Measurements from ENCODE around the gene C19orf38. TPM values are rescaled to one million over a fixed set of nuclear protein-coding genes. Genes with fewer than 3 reads are reported as not detected.
A peak's percentile ranks its signal among the peaks of the same experiment; 100 is the strongest.

Gene C19orf38
- total RNA-seq, 4 donors from 2014 or later, result 0.42 to 0.91 TPM; not detected in 2

- WGBS, 2 donors, result 33 to 38% methylated on average over 13 of the region's 13 CpGs
- intact Hi-C loops (cut with DNase I; ENCODE audit: low total_unique reads), result no loop called here
- no peak for DNase-seq (ENCODE audit: low spot score in 2 of 2)
- H3K4me3 ChIP-seq (ENCODE audit: low read depth, poor library complexity, severe bottlenecking), result no peak overlapping the region
- TF ChIP-seq POLR2A (IDR thresholded peaks at IDR 0.05) (no peak), CTCF (IDR thresholded peaks at IDR 0.05) (no peak)
These were observed 40.2 kb downstream of the C19orf38 start for GRCh38 chr19:10888421-10888866.

DNA sequence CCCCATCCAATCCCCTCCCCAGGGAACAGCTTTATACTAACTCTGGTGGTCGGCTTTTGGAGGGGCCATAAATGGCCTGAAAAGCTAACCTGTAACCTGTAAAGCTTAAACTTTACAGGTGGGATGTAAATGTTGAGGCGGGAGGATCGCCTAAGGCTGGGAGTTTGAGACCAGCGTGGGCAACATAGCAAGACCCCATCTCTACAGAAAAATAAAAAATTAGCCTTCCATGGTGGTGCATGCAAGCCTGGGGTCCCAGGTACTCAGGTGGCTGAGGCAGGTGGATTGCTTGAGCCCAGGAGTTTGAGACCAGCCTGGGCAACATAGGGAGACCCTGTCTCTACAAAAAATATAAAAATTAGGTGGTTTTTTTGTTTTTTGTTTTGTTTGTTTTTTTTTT, 41.7 kb downstream of the C19orf38 start:
- WGBS, 2 donors, result 94 to 98% methylated on average over 4 of the region's 4 CpGs
- no peak for TF ChIP-seq POLR2A (IDR thresholded peaks at IDR 0.05)
- DNase-seq (ENCODE audit: low spot score in 2 of 2), result no peak
- no peak overlapping the region for H3K4me3 ChIP-seq (ENCODE audit: low read depth, poor library complexity, severe bottlenecking)
- intact Hi-C loops (cut with DNase I; ENCODE audit: low total_unique reads), result no loop called here

- no peak for TF ChIP-seq CTCF (IDR thresholded peaks at IDR 0.05)
- TF ChIP-seq POLR2A (IDR thresholded peaks at IDR 0.05), result no peak
- intact Hi-C loops (cut with DNase I; ENCODE audit: low total_unique reads), result no loop called here
- H3K4me3 ChIP-seq (ENCODE audit: low read depth, poor library complexity, severe bottlenecking), result no peak overlapping the region
- WGBS, 2 donors, result 44 to 46% methylated on average over 21 of the region's 21 CpGs
- peak in 1 of 2 donors; percentile 27 for DNase-seq (ENCODE audit: low spot score in 2 of 2)
These were observed 43.3 kb downstream of the C19orf38 start for GRCh38 chr19:10891405-10892086.

DNA sequence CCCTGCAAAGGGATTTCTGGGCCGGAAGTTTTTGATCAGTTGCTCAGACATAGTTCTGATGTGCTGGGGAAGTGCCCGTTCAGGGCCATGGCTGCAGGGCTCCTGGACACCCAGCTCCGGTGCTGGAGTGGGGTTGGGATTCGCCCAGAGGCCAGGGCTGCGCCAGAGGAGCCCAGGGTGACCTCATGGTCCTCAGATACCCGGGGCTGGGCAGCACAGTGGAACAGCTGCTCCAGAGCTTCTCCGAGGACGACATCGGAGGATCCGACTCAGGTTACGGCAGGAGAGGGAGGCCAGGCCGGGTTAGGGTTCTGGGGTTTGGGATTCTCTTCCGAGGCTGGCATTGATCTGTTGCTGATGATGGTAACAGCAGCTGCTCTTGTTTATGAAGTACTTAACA, 44.0 kb downstream of the C19orf38 start:
- no peak for DNase-seq (ENCODE audit: low spot score in 2 of 2)
- 63 to 74% methylated on average over 13 of the region's 13 CpGs for WGBS, 2 donors
- intact Hi-C loops (cut with DNase I; ENCODE audit: low total_unique reads), result no loop called here
- no peak for TF ChIP-seq CTCF (IDR thresholded peaks at IDR 0.05)
- TF ChIP-seq POLR2A (IDR thresholded peaks at IDR 0.05), result no peak
- H3K4me3 ChIP-seq (ENCODE audit: low read depth, poor library complexity, severe bottlenecking), result no peak overlapping the region

DNA sequence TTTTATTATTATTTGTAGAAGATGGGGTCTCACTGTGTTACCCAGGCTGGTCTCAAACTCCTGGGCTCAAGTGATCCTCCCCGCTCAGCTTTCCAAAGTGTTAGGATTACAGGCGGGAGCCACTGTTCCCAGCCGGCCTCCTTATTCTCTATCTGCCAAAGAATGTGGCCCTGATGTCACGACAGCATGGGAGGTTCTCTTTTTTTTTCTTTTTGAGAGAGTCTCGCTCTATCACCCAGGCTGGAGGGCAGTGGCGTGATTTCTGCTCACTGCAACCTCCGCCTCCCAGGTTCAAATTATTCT, 46.6 kb downstream of the C19orf38 start:
- no peak overlapping the region for H3K4me3 ChIP-seq (ENCODE audit: low read depth, poor library complexity, severe bottlenecking)
- intact Hi-C loops (cut with DNase I; ENCODE audit: low total_unique reads), result no loop called here
- WGBS, 2 donors, result 91 to 95% methylated on average over 7 of the region's 7 CpGs
- no peak for DNase-seq (ENCODE audit: low spot score in 2 of 2)
- no peak for TF ChIP-seq CTCF (IDR thresholded peaks at IDR 0.05)
- no peak for TF ChIP-seq POLR2A (IDR thresholded peaks at IDR 0.05)

DNA sequence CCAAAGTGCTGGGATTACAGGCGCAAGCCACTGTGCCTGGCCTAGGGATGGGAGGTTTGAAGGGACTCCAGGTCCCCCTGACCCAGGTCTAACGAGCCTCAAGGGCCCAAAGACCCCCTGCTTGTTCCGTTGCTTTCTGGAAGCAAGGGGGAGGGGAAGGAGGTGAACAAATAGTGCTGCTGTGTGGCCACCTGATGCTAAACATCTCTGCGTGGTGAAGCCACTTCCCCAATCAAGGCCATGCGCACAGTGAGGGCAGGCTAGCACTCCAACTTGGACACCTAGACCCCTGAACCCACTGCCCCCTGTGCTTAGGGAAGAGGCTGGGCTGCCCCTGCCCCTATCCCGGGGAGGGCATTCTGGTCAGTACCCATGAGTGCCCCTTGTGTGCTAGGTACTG, 47.1 kb downstream of the C19orf38 start:
- 87 to 92% methylated on average over 6 of the region's 6 CpGs for WGBS, 2 donors
- TF ChIP-seq CTCF (IDR thresholded peaks at IDR 0.05), result no peak
- no peak for TF ChIP-seq POLR2A (IDR thresholded peaks at IDR 0.05)

More for the DNA sequence above, 47.1 kb downstream of the C19orf38 start:
- no peak for DNase-seq (ENCODE audit: low spot score in 2 of 2)
- intact Hi-C loops (cut with DNase I; ENCODE audit: low total_unique reads), result no loop called here
- H3K4me3 ChIP-seq (ENCODE audit: low read depth, poor library complexity, severe bottlenecking), result no peak overlapping the region

Measured in lower leg skin (tissue), 4 donors.